WTC11 (cell line): ENCODE data around the gene CELF4. TPM values are rescaled to one million over a fixed set of nuclear protein-coding genes. Genes with fewer than 3 reads are reported as not detected.

ENCODE experiments used
- ATAC-seq: fragments of 200-7000 bp; cut with Tn5 transposase; 2 replicates; pipeline ENCODE4 v1.10.0; 2021; ENCODE audit warnings: mild to moderate bottlenecking, moderate library complexity
- CTCF ChIA-PET: fragments of 300-600 bp; sonication (Branson Sonifier 250); formaldehyde crosslinking; loops from one replicate; lab custom pipeline; 2021; ENCODE audit warnings: antibody characterized with exemption; lab: Charles Lee
- POLR2A ChIA-PET: fragments of 350-600 bp; sonication (Branson Sonifier 250); formaldehyde crosslinking; loops from one replicate; lab custom pipeline; 2021; ENCODE audit warnings: antibody characterized with exemption; lab: Charles Lee
- DNase-seq: peaks from one replicate; pipeline ENCODE4 v3.0.0; 2021; ENCODE audit warnings: low spot score
- H3K27ac Mint-ChIP-seq: 2 replicates; pipeline ENCODE4 v1.8.0; 2021; ENCODE audit warnings: mixed read lengths
- H3K27me3 Mint-ChIP-seq: 2 replicates; pipeline ENCODE4 v1.8.0; 2021; ENCODE audit warnings: low read depth, mild to moderate bottlenecking, moderate library complexity, mixed read lengths
- H3K36me3 Mint-ChIP-seq: 2 replicates; pipeline ENCODE4 v1.8.0; 2021; ENCODE audit warnings: mixed read lengths
- H3K4me1 Mint-ChIP-seq: 2 replicates; pipeline ENCODE4 v1.8.0; 2022; ENCODE audit warnings: mixed read lengths
- H3K4me3 Mint-ChIP-seq: 2 replicates; pipeline ENCODE4 v1.8.0; 2021; ENCODE audit warnings: mild to moderate bottlenecking, moderate library complexity, mixed read lengths
- H3K9me3 Mint-ChIP-seq: 2 replicates; pipeline ENCODE4 v1.8.0; 2021; ENCODE audit warnings: mixed read lengths
- EMX1 ChIP-seq: fragments of 250-450 bp; sonication (Bioruptor Pico); IDR thresholded peaks from 2 replicates; pipeline ENCODE4 v1.8.0; 2021; ENCODE audit warnings: mild to moderate bottlenecking
- FOXK1 ChIP-seq: sonication (generic); formaldehyde crosslinking; IDR thresholded peaks from 2 replicates; pipeline ENCODE4 v1.8.0; 2022; ENCODE audit warnings: mild to moderate bottlenecking, moderate library complexity, missing genetic modification reagents
- FOXP1 ChIP-seq: sonication (generic); formaldehyde crosslinking; IDR thresholded peaks from 2 replicates; pipeline ENCODE4 v1.8.0; 2022; ENCODE audit warnings: missing genetic modification reagents, mild to moderate bottlenecking, moderate library complexity, borderline replicate concordance
- HMGA2 ChIP-seq: fragments of 250-450 bp; sonication (Bioruptor Pico); IDR thresholded peaks from 2 replicates; pipeline ENCODE4 v1.4.0; 2021; ENCODE audit warnings: mild to moderate bottlenecking, moderate library complexity
- JUN ChIP-seq: sonication (generic); formaldehyde crosslinking; IDR thresholded peaks from 2 replicates; pipeline ENCODE4 v1.8.0; 2023; ENCODE audit warnings: mild to moderate bottlenecking, missing genetic modification reagents
- NFYB ChIP-seq: sonication (generic); formaldehyde crosslinking; conservative IDR thresholded peaks from 2 replicates; pipeline ENCODE4 v1.8.0; 2022; ENCODE audit warnings: low read depth, missing genetic modification reagents
- NR2C2 ChIP-seq: sonication (generic); formaldehyde crosslinking; IDR thresholded peaks from 2 replicates; pipeline ENCODE4 v1.8.0; 2022; ENCODE audit warnings: mild to moderate bottlenecking, missing genetic modification reagents
- NR3C1 ChIP-seq: sonication (generic); formaldehyde crosslinking; conservative IDR thresholded peaks from 2 replicates; pipeline ENCODE4 v1.8.1; 2023; ENCODE audit warnings: low read depth, mild to moderate bottlenecking, missing genetic modification reagents
- TEAD1 ChIP-seq: sonication (generic); formaldehyde crosslinking; IDR thresholded peaks from 2 replicates; pipeline ENCODE4 v1.8.0; 2022; ENCODE audit warnings: mild to moderate bottlenecking, missing genetic modification reagents
- TEAD4 ChIP-seq: sonication (generic); formaldehyde crosslinking; IDR thresholded peaks from 2 replicates; pipeline ENCODE4 v1.8.0; 2022; ENCODE audit warnings: mild to moderate bottlenecking, missing genetic modification reagents
- TP53 ChIP-seq: sonication (generic); formaldehyde crosslinking; IDR thresholded peaks from 2 replicates; pipeline ENCODE4 v1.8.1; 2023; ENCODE audit warnings: mild to moderate bottlenecking, missing genetic modification reagents
- ZNF138 ChIP-seq: sonication (generic); formaldehyde crosslinking; conservative IDR thresholded peaks from 2 replicates; pipeline ENCODE4 v1.8.1; 2022; ENCODE audit warnings: mild to moderate bottlenecking, moderate library complexity, missing genetic modification reagents
- ZNF232 ChIP-seq: sonication (generic); formaldehyde crosslinking; IDR thresholded peaks from 2 replicates; pipeline ENCODE4 v1.8.0; 2022; ENCODE audit warnings: mild to moderate bottlenecking, missing genetic modification reagents
- ZNF396 ChIP-seq: fragments of 250-450 bp; sonication (Bioruptor Pico); IDR thresholded peaks from 2 replicates; pipeline ENCODE4 v1.8.0; 2021; ENCODE audit warnings: mild to moderate bottlenecking, moderate library complexity, borderline replicate concordance
- total RNA-seq: library from RNA; stranded (reverse); gene quantifications from 3 replicates; pipeline ENCODE4 v1.2.3, GENCODE V29; 2021
- TF ChIP-seq, protein P1 (sequence below): fragments of 250-450 bp; sonication (Bioruptor Pico); IDR thresholded peaks from 2 replicates; pipeline ENCODE4 v1.8.0; 2021; ENCODE audit warnings: mild to moderate bottlenecking
- TF ChIP-seq, protein P2 (sequence below): fragments of 250-450 bp; sonication (Bioruptor Pico); IDR thresholded peaks from 2 replicates; pipeline ENCODE4 v2.1.2; 2022; ENCODE audit warnings: mild to moderate bottlenecking, moderate library complexity
- TF ChIP-seq, protein P3 (sequence below): sonication (generic); formaldehyde crosslinking; IDR thresholded peaks from 2 replicates; pipeline ENCODE4 v1.8.0; 2022; ENCODE audit warnings: mild to moderate bottlenecking, missing genetic modification reagents
- TF ChIP-seq, protein P4 (sequence below): sonication (generic); formaldehyde crosslinking; IDR thresholded peaks from 2 replicates; pipeline ENCODE4 v1.8.1; 2022; ENCODE audit warnings: mild to moderate bottlenecking, missing genetic modification reagents, moderate library complexity, borderline replicate concordance
- TF ChIP-seq, protein P5 (sequence below): sonication (generic); formaldehyde crosslinking; IDR thresholded peaks from 2 replicates; pipeline ENCODE4 v1.8.0; 2022; ENCODE audit warnings: missing genetic modification reagents
- TF ChIP-seq, protein P6 (sequence below): sonication (generic); formaldehyde crosslinking; IDR thresholded peaks from 2 replicates; pipeline ENCODE4 v1.8.0; 2023; ENCODE audit warnings: mild to moderate bottlenecking, missing genetic modification reagents
- TF ChIP-seq, protein P7 (sequence below): sonication (generic); formaldehyde crosslinking; IDR thresholded peaks from 2 replicates; pipeline ENCODE4 v1.8.0; 2022; ENCODE audit warnings: mild to moderate bottlenecking, missing genetic modification reagents

The CELF4 gene
- total RNA-seq, 1 experiment from 2014 or later: 2.9 TPM

DNA sequence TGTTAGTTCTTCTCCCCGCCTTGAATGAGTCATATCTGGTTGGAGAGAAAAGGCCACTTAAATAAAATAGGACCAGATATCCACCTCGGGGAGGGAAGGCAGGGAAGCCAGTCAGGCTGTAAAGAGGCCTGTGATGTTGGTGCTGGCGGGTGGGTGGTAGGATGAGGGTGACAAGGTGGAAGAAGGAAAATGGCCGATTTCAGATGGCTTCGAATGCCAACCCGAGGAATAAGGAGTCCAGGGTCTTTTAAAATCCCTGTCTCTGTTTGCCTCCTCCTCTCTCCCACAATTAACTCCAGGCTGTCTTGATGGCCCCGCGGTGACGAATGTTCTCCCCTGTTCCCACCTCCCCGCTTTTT, 41.5 kb downstream of the CELF4 start (continued):
- TF ChIP-seq TP53 (CRISPR knock-in tag) (no peak), HMGA2 (CRISPR knock-in tag) (no peak), ZNF138 (no peak)
- TF ChIP-seq, protein P1, sequence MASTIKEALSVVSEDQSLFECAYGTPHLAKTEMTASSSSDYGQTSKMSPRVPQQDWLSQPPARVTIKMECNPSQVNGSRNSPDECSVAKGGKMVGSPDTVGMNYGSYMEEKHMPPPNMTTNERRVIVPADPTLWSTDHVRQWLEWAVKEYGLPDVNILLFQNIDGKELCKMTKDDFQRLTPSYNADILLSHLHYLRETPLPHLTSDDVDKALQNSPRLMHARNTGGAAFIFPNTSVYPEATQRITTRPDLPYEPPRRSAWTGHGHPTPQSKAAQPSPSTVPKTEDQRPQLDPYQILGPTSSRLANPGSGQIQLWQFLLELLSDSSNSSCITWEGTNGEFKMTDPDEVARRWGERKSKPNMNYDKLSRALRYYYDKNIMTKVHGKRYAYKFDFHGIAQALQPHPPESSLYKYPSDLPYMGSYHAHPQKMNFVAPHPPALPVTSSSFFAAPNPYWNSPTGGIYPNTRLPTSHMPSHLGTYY (CRISPR knock-in tag): no peak

DNA sequence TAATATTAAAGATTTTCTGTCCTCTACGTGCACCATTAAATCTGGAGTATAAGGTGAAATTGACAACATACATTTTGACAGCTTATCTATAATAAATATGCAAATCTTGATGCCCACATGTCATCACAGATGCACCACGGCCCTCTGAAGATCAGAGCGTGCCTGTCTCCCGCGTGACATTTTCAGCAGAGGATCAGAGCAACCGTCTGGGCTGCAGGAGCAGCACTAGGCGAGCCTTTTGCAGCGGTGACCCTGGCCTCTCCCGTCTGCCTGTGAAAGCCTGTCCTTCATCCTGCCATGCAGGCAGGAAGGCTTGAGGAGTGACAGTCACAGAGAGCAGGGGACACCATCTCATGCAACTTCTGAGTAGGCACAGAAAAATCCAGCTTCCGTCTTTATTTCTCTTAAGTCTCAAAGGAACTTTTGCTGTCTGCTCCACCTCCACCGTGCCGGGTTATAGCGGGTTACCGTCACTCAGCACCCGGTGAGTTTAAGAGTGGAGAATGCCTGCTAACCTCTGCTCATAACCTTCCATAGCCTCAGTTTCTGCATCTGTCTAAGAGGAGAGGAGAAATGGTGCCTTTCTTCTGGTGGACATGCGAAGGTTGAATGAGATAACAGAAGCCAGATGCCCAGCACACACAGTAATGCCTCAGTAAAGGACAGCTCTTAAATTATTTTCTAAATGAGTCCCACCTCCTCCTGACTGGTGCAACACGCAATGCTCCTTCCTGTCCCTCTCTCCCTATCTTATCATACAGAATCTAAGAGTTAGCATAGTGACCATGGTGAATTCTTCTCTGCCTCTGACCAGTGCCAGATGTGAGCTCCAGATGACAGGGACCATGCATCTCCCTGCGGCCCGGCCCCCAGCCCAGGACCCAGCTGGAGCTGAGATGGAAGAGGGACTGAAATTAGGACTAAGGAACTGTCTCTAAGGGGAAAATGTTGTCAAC, 43.8 kb downstream of the CELF4 start:
- ChIA-PET POLR2A (no interaction called here), CTCF (interaction anchor here (0.8 to 1.7 kb wide), 4 partner anchors 12 to 59 kb away, joined by 3 to 8 read pairs (median 3); no protein-coding TSS in a partner anchor)
- Mint-ChIP-seq H3K4me3 (no peak overlapping the region), H3K9me3 (no peaks in the 10 kb centered on the region), H3K27ac (no peak overlapping the region), H3K4me1 (peaks cover 31% of the 10 kb centered on the region), H3K27me3 (peaks cover 41% of the 10 kb centered on the region), H3K36me3 (no peaks in the 10 kb centered on the region)
- no peak for ATAC-seq
- TF ChIP-seq, protein P2, sequence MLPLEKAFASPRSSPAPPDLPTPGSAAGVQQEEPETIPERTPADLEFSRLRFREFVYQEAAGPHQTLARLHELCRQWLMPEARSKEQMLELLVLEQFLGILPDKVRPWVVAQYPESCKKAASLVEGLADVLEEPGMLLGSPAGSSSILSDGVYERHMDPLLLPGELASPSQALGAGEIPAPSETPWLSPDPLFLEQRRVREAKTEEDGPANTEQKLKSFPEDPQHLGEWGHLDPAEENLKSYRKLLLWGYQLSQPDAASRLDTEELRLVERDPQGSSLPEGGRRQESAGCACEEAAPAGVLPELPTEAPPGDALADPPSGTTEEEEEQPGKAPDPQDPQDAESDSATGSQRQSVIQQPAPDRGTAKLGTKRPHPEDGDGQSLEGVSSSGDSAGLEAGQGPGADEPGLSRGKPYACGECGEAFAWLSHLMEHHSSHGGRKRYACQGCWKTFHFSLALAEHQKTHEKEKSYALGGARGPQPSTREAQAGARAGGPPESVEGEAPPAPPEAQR (CRISPR knock-in tag): no peak
- TF ChIP-seq NFYB: no peak
- no peak for TF ChIP-seq NR2C2 (CRISPR knock-in tag)
- TF ChIP-seq, protein P3, sequence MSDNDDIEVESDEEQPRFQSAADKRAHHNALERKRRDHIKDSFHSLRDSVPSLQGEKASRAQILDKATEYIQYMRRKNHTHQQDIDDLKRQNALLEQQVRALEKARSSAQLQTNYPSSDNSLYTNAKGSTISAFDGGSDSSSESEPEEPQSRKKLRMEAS: no peak
- TF ChIP-seq ZNF396: no peak
- TF ChIP-seq, all 79 proteins: peak for 0
- DNase-seq: no peak

DNA sequence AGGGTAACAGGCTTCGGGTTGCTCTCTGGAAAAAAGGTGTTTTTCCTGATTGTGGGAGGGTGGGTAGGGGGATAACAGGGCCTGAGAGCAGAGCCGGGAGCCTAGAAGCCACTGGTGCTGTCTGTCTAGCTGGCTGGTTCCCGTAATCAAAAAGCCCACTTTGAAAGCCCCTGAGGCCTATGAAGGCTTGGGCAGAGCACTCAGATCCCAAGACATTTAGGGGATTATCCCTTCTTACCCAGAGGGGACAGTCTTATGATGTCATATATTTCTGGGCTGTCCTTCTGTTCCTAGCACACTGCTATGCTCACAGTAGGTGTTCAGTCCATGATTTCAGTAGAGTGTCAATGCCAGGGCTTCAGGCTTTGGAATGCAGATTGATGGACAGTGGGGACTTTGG, 45.1 kb downstream of the CELF4 start:
- ATAC-seq (no peak), DNase-seq (no peak)
- CTCF ChIA-PET: interaction anchor here (1.0 to 1.5 kb wide), 4 partner anchors 10 to 90 kb away, joined by 3 to 5 read pairs (median 4); no protein-coding TSS in a partner anchor
- Mint-ChIP-seq H3K4me1 (peaks cover 21% of the 10 kb centered on the region), H3K27me3 (peaks cover 42% of the 10 kb centered on the region), H3K36me3 (no peaks in the 10 kb centered on the region), H3K9me3 (no peaks in the 10 kb centered on the region), H3K27ac (no peak overlapping the region), H3K4me3 (no peak overlapping the region)
- POLR2A ChIA-PET: no interaction called here
- TF ChIP-seq NR3C1 (CRISPR knock-in tag) (no peak), EMX1 (CRISPR knock-in tag) (no peak), HMGA2 (CRISPR knock-in tag) (no peak), TEAD1 (CRISPR knock-in tag) (no peak), FOXK1 (CRISPR knock-in tag) (no peak), JUN (CRISPR knock-in tag) (no peak), TEAD4 (CRISPR knock-in tag) (no peak), ZNF232 (CRISPR knock-in tag) (no peak), FOXP1 (no peak), NFYB (no peak)
- TF ChIP-seq, protein P4, sequence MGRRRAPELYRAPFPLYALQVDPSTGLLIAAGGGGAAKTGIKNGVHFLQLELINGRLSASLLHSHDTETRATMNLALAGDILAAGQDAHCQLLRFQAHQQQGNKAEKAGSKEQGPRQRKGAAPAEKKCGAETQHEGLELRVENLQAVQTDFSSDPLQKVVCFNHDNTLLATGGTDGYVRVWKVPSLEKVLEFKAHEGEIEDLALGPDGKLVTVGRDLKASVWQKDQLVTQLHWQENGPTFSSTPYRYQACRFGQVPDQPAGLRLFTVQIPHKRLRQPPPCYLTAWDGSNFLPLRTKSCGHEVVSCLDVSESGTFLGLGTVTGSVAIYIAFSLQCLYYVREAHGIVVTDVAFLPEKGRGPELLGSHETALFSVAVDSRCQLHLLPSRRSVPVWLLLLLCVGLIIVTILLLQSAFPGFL: no peak
- TF ChIP-seq, protein P5, sequence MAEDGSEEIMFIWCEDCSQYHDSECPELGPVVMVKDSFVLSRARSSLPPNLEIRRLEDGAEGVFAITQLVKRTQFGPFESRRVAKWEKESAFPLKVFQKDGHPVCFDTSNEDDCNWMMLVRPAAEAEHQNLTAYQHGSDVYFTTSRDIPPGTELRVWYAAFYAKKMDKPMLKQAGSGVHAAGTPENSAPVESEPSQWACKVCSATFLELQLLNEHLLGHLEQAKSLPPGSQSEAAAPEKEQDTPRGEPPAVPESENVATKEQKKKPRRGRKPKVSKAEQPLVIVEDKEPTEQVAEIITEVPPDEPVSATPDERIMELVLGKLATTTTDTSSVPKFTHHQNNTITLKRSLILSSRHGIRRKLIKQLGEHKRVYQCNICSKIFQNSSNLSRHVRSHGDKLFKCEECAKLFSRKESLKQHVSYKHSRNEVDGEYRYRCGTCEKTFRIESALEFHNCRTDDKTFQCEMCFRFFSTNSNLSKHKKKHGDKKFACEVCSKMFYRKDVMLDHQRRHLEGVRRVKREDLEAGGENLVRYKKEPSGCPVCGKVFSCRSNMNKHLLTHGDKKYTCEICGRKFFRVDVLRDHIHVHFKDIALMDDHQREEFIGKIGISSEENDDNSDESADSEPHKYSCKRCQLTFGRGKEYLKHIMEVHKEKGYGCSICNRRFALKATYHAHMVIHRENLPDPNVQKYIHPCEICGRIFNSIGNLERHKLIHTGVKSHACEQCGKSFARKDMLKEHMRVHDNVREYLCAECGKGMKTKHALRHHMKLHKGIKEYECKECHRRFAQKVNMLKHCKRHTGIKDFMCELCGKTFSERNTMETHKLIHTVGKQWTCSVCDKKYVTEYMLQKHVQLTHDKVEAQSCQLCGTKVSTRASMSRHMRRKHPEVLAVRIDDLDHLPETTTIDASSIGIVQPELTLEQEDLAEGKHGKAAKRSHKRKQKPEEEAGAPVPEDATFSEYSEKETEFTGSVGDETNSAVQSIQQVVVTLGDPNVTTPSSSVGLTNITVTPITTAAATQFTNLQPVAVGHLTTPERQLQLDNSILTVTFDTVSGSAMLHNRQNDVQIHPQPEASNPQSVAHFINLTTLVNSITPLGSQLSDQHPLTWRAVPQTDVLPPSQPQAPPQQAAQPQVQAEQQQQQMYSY (CRISPR knock-in tag): no peak
- TF ChIP-seq, protein P6, sequence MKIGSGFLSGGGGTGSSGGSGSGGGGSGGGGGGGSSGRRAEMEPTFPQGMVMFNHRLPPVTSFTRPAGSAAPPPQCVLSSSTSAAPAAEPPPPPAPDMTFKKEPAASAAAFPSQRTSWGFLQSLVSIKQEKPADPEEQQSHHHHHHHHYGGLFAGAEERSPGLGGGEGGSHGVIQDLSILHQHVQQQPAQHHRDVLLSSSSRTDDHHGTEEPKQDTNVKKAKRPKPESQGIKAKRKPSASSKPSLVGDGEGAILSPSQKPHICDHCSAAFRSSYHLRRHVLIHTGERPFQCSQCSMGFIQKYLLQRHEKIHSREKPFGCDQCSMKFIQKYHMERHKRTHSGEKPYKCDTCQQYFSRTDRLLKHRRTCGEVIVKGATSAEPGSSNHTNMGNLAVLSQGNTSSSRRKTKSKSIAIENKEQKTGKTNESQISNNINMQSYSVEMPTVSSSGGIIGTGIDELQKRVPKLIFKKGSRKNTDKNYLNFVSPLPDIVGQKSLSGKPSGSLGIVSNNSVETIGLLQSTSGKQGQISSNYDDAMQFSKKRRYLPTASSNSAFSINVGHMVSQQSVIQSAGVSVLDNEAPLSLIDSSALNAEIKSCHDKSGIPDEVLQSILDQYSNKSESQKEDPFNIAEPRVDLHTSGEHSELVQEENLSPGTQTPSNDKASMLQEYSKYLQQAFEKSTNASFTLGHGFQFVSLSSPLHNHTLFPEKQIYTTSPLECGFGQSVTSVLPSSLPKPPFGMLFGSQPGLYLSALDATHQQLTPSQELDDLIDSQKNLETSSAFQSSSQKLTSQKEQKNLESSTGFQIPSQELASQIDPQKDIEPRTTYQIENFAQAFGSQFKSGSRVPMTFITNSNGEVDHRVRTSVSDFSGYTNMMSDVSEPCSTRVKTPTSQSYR (CRISPR knock-in tag): no peak
- TF ChIP-seq, protein P7, sequence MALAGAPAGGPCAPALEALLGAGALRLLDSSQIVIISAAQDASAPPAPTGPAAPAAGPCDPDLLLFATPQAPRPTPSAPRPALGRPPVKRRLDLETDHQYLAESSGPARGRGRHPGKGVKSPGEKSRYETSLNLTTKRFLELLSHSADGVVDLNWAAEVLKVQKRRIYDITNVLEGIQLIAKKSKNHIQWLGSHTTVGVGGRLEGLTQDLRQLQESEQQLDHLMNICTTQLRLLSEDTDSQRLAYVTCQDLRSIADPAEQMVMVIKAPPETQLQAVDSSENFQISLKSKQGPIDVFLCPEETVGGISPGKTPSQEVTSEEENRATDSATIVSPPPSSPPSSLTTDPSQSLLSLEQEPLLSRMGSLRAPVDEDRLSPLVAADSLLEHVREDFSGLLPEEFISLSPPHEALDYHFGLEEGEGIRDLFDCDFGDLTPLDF (CRISPR knock-in tag): no peak
